Panc1 (cell line): Measurements from ENCODE around the gene PLP1. TPM values are rescaled to one million over a fixed set of nuclear protein-coding genes. Genes with fewer than 3 reads are reported as not detected.

ENCODE experiments used
- ATAC-seq: fragments of 200-7000 bp; cut with Tn5 transposase; 2 replicates; pipeline ENCODE4 v1.9.1; 2020; ENCODE audit warnings: mild to moderate bottlenecking, moderate library complexity
- BruUV-seq: library from RNA; stranded (reverse); fragments of 400-500 nt; replicated peaks from 2 replicates; lab custom pipeline; 2021; lab: Mats Ljungman, UMichigan
- CTCF ChIA-PET: fragments of 300-600 bp; sonication (Branson Sonifier 250); formaldehyde crosslinking; loops from one replicate; lab custom pipeline; 2022; ENCODE audit warnings: antibody characterized with exemption; lab: Charles Lee
- POLR2A ChIA-PET: fragments of 300-600 bp; sonication (Branson Sonifier 250); formaldehyde crosslinking; loops from one replicate; lab custom pipeline; 2022; ENCODE audit warnings: antibody characterized with exemption; lab: Charles Lee
- DNase-seq: peaks from one replicate; pipeline ENCODE4 v3.0.0-alpha.2; 2010; ENCODE audit warnings: low read depth, low spot score
- H3K27ac ChIP-seq: 2 replicates; pipeline ENCODE4 v1.5.1; 2011; ENCODE audit warnings: mild to moderate bottlenecking, low read length, inconsistent platforms
- H3K27me3 ChIP-seq: fragments of 200-500 bp; sonication (Bioruptor generic); 2 replicates; pipeline ENCODE4 v1.6.0; 2014; ENCODE audit warnings: low read length, inconsistent platforms; ENCODE audit not compliant: control insufficient read depth, insufficient read depth
- H3K36me3 ChIP-seq: fragments of 200-500 bp; sonication (Bioruptor generic); 2 replicates; pipeline ENCODE4 v1.5.1; 2014; ENCODE audit warnings: inconsistent platforms, mild to moderate bottlenecking, low read length, moderate library complexity; ENCODE audit not compliant: control insufficient read depth, insufficient read depth
- H3K4me1 ChIP-seq: 2 replicates; pipeline ENCODE4 v1.5.1; 2011; ENCODE audit warnings: inconsistent platforms, mild to moderate bottlenecking, low read length, moderate library complexity; ENCODE audit not compliant: control insufficient read depth, insufficient read depth
- H3K4me3 ChIP-seq, 2 experiments: 2 replicates each; pipeline ENCODE4 v1.5.1; 2011 to 2012; ENCODE audit warnings: low read depth in 2 of 2, low read length in 2 of 2, mild to moderate bottlenecking in 2 of 2, inconsistent platforms in 1 of 2, moderate library complexity in 1 of 2
- H3K9me3 ChIP-seq: fragments of 200-500 bp; sonication (Bioruptor generic); 2 replicates; pipeline ENCODE4 v1.5.1; 2014; ENCODE audit warnings: low read depth, mild to moderate bottlenecking, inconsistent platforms, low read length, moderate library complexity; ENCODE audit not compliant: control insufficient read depth, insufficient read depth
- CTCF ChIP-seq: fragments of 450-650 bp; IDR thresholded peaks from 2 replicates; pipeline ENCODE4 v1.5.1; 2017; ENCODE audit warnings: mild to moderate bottlenecking
- POLR2AphosphoS5 ChIP-seq: IDR thresholded peaks from 2 replicates; pipeline ENCODE4 v1.6.1; 2012; ENCODE audit warnings: mild to moderate bottlenecking, low read depth, low read length, moderate library complexity
- REST ChIP-seq, 2 experiments: IDR thresholded peaks; 2 replicates each; pipeline ENCODE4 v1.6.1; 2011 to 2012; ENCODE audit warnings: low read depth in 2 of 2, control low read depth in 1 of 2, low read length in 1 of 2, mild to moderate bottlenecking in 1 of 2, moderate library complexity in 1 of 2; ENCODE audit not compliant: insufficient read depth in 1 of 2
- SIN3A ChIP-seq: IDR thresholded peaks from 2 replicates; pipeline ENCODE4 v1.6.1; 2012; ENCODE audit warnings: low read depth, mild to moderate bottlenecking, low read length, moderate library complexity, borderline replicate concordance; ENCODE audit not compliant: insufficient read depth
- TCF7L2 ChIP-seq: IDR thresholded peaks from 2 replicates; pipeline ENCODE4 v1.6.1; 2011; ENCODE audit warnings: mild to moderate bottlenecking, low read depth, low read length, inconsistent platforms
- in situ Hi-C: cut with HindIII; loops from 2 replicates; pipeline ENCODE4 v1.10.0; 2016; ENCODE audit warnings: low sequenced_read_pairs, low pct_unique_long_range_greater_than_20kb
- intact Hi-C: fragments of 100-400 bp; cut with micrococcal nuclease; formaldehyde crosslinking; loops from one replicate; pipeline ENCODE4 v1.10.0; 2022; ENCODE audit not compliant: unreplicated experiment
- total RNA-seq: library from RNA; stranded (reverse); gene quantifications from one replicate; pipeline ENCODE4 v1.2.1, GENCODE V29; 2021; ENCODE audit not compliant: unreplicated experiment

Gene PLP1
- total RNA-seq, 1 experiment from 2014 or later = 0.13 TPM

- Histone ChIP-seq H3K9me3 (no peaks in the 10 kb centered on the region), H3K27ac (no peak overlapping the region), H3K27me3 (peaks cover 9% of the 10 kb centered on the region), H3K4me3 (no peak overlapping the region), H3K4me1 (no peaks in the 10 kb centered on the region), H3K36me3 (no peaks in the 10 kb centered on the region)
- no TSS peak for BruUV-seq
- POLR2A ChIA-PET = no interaction called here
- in situ Hi-C loops (no loop called here), intact Hi-C loops (no loop called here)
- TF ChIP-seq CTCF (no peak), SIN3A (no peak), POLR2AphosphoS5 (no peak), TCF7L2 (no peak), REST (IDR thresholded peaks at IDR 0.05; ENCODE audit: insufficient read depth in 1 of 2, low read depth in 2 of 2, low read length in 1 of 2) (no peak)
- no peak for ATAC-seq
- CTCF ChIA-PET = no interaction called here
- DNase-seq = no peak
Observed at GRCh38 chrX:103783196-103783595, 6.6 kb downstream of the PLP1 start.

GRCh38 chrX:103783971-103784370 lies 7.3 kb downstream of the PLP1 start:
- TF ChIP-seq REST (IDR thresholded peaks at IDR 0.05; ENCODE audit: insufficient read depth in 1 of 2, low read depth in 2 of 2, low read length in 1 of 2) (no peak), SIN3A (no peak), CTCF (no peak), POLR2AphosphoS5 (no peak), TCF7L2 (no peak)
- intact Hi-C loops (no loop called here), in situ Hi-C loops (no loop called here)
- no peak for ATAC-seq
- Histone ChIP-seq H3K36me3 (no peaks in the 10 kb centered on the region), H3K4me3 (no peak overlapping the region), H3K9me3 (no peaks in the 10 kb centered on the region), H3K27ac (no peak overlapping the region), H3K27me3 (peaks cover 8% of the 10 kb centered on the region), H3K4me1 (no peaks in the 10 kb centered on the region)
- POLR2A ChIA-PET = no interaction called here
- CTCF ChIA-PET = no interaction called here
- no TSS peak for BruUV-seq
- no peak for DNase-seq
